GM12872 (cell line): ENCODE measurements around the gene HFE.

Experiments used
- TF ChIP-seq, protein P1 (sequence below): IDR thresholded peaks from 3 replicates; pipeline ENCODE4 v1.5.1; 2011; ENCODE audit warnings: low read depth, mild to moderate bottlenecking, low read length, moderate library complexity; ENCODE audit not compliant: insufficient read depth

HFE gene

DNA sequence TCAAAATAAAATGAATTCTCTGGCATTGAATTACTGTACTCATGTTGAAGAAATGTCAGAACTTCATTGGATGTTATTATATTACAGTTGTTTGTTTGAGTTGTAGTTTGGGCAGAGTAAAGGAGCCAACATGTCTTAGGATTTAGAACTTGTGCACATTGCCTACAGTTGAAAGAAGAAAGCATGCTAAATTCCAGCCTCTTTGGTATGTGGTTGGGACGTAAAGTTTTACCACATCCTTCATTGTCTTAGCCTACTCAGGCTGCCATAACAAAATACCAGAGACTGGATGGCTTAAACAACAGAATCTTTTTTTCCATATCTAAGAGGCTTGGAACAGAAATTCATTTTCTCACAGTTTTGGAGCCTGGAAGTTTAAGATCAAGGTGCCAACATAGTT lies 42.4 kb downstream of the HFE start:
- TF ChIP-seq, protein P1, sequence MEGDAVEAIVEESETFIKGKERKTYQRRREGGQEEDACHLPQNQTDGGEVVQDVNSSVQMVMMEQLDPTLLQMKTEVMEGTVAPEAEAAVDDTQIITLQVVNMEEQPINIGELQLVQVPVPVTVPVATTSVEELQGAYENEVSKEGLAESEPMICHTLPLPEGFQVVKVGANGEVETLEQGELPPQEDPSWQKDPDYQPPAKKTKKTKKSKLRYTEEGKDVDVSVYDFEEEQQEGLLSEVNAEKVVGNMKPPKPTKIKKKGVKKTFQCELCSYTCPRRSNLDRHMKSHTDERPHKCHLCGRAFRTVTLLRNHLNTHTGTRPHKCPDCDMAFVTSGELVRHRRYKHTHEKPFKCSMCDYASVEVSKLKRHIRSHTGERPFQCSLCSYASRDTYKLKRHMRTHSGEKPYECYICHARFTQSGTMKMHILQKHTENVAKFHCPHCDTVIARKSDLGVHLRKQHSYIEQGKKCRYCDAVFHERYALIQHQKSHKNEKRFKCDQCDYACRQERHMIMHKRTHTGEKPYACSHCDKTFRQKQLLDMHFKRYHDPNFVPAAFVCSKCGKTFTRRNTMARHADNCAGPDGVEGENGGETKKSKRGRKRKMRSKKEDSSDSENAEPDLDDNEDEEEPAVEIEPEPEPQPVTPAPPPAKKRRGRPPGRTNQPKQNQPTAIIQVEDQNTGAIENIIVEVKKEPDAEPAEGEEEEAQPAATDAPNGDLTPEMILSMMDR: no peak

DNA sequence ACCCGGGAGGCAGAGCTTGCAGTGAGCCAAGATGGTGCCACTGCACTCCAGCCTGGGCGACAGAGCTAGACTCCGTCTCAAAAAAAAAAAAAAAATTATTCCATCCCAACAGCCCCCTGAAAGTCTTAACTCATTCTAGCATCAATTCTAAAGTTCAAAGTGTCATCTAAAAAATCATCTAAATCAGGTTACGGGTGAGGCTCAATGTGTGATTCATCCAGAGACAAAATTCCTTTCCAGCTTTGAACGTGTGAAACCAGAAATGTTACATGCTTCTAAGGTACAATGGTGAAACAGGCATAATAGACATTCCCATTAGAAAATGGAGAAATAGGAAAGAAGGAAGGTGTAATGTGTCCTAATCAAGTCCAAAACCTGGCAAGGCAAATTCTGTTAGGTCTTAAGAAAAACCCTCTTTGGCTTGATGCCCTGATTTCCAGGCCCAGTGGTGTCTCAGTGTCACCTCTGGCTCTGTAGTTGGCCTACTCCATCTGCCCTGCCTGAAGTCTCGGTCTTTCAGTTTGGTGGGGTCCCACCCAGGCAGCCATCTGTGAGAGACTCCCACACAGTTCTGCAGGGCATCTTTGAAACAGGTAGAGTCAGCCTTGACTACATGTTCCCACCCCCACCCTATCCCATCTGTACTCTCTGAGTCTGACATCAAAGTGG lies 43.5 kb downstream of the HFE start:
- TF ChIP-seq, protein P1: no peak

DNA sequence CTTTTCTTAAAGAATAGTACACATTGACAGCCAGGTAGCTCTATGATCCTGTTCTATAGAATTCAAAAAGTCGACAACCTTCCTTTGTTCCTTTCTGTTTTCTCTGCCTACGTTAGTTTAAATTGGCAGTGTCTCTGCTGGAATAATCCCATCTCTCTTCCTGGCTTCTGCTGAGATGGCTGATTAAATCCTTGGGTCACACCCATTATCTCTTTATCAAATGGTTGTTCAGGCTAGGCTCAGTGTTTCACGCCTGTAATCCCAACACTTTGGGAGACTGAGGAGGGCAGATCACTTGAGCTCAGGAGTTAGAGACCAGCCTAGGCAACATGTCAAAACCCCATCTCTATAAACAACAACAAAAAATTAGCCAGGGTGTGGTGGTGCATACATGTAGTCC lies 44.4 kb downstream of the HFE start:
- TF ChIP-seq, protein P1: no peak

DNA sequence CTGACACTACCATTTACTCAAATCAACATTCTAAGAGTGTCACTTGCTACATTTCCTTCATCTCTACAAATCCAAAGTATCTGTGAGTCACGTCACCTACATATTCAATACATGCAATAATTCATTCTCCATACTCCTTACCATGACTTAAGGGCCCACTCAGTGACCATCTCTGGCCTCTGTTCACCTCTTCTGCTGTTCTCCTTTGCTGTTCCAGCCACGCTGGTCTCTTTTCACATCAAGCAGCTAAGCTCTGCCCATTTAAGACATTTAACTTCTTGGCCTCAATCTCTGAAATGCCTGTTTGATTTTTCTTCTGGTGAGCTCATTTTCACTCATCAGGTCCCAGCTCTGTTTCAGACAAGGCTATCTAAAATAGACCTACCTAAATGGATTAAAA lies 46.5 kb downstream of the HFE start:
- TF ChIP-seq, protein P1: no peak

DNA sequence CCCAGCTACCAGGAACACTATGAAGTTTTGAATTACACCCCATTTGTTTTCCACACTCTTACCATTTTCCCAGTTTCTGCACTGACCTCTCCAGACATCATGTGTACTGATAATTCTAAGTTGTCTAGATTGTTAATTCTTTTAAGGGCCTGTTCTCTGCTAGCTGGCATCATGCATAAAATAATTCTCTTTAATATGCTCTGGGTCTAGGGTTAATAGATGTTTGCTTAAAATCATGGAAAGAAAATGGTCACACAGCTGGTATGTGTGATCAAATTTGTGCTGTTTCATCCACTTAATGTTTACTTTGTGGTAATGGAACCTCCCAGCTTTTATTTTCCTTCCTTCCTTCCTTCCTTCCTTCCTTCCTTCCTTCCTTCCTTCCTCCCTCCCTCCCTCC lies 49.1 kb downstream of the HFE start:
- TF ChIP-seq, protein P1: no peak

DNA sequence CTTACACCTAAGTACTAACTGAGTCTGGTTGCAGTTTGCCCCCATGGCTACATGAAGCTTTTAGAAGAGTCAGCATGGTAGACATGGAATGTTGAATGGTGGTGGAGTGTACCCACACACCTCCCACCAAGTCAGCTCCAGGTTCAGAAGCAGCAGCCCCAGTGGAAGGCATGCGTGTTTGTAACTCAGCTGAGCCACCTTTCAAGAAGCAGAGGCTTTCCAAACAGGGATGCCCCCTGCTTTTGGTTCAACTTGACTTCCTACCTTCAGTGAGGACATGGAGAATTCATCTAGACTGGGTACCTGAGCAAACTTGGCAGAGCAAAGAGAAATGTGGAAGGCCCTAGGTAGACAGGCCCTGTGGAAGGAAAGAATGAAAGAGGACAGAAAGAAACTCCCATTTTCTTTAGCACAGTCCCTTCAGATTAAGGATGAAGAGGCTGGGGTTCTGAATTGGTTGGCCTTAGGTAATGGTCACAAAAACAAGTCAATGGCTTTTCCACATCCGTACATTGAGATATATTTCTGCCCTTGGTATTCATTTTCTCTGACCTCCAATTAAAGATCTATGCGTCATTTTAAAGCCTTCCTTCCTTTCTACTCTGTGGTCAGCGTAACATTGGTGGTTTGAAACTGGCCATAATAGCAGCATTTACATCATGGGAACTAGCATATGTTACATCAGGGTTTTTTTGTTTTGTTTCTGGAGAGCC lies 53.2 kb downstream of the HFE start:
- TF ChIP-seq, protein P1: no peak

DNA sequence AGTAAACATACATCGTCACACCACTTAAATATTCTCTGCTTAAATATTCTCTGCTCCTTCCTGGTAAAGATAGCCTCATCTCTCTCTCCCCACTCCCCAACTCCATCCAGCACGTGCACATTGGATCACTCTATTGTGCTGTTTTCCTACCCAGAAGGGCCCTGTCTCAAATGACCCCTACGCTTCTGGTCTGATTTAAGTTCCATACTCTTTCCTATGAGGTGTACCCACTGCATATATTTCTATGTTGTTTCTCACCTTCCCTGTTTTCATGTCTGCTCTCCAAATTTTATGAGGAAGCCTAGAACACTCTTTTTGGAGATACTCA lies 53.7 kb downstream of the HFE start:
- TF ChIP-seq, protein P1: no peak
